Mucosa of descending colon (tissue), 3 donors: ENCODE data around the gene DYNLT2B. TPM values are rescaled to one million over a fixed set of nuclear protein-coding genes. Genes with fewer than 3 reads are reported as not detected.
"Not testable (repeated sequence)": the region's sequence is repeated elsewhere in the genome, so short reads cannot be mapped to it uniquely, and the experiment has no call there.

Experiments
- ATAC-seq: fragments of 200-7000 bp; cut with Tn5 transposase; one replicate; pipeline ENCODE4 v1.9.1; 2020; ENCODE audit warnings: mild to moderate bottlenecking, moderate library complexity
- DNase-seq, 3 donors: peaks; one replicate each; pipeline ENCODE4 v3.0.0-alpha.2; 2020
- H3K36me3 ChIP-seq: fragments of 200-600 bp; one replicate; pipeline ENCODE4 v1.8.0; 2021; ENCODE audit warnings: low read depth, mild to moderate bottlenecking
- H3K4me1 ChIP-seq: fragments of 200-600 bp; one replicate; pipeline ENCODE4 v1.8.0; 2021; ENCODE audit warnings: low read depth, mild to moderate bottlenecking
- H3K4me3 ChIP-seq: fragments of 200-600 bp; one replicate; pipeline ENCODE4 v1.8.0; 2021; ENCODE audit warnings: mild to moderate bottlenecking
- H3K9me3 ChIP-seq: fragments of 200-600 bp; one replicate; pipeline ENCODE4 v1.8.0; 2021; ENCODE audit warnings: mild to moderate bottlenecking
- CTCF ChIP-seq: fragments of 200-600 bp; IDR thresholded peaks from one replicate; pipeline ENCODE4 v1.8.0; 2022; ENCODE audit warnings: antibody characterized with exemption, mild to moderate bottlenecking
- intact Hi-C, 2 donors: fragments of 100-400 bp; cut with DNase I in 1 of 2; cut with micrococcal nuclease in 1 of 2; formaldehyde crosslinking; loops; one replicate each; pipeline versions ENCODE4 v1.11.0 to v1.11.1; 2022; cut with DNase I, micrococcal nuclease
- total RNA-seq, 3 donors: library from RNA; stranded (reverse); fragmentation: NEBNext Ultra II Directional in 2 of 3; extraction: Animal tissue kit (Norgen Biotek cat#: 25700) in 2 of 3; gene quantifications; one replicate each; pipeline versions ENCODE4 v1.2.1 to v1.2.4, GENCODE V29; 2021 to 2023
- donor health status: DM: no; HTN: no; CAD: no; lungs with moderate emphysema.
- donor health status: DM: no; HTN: no; CAD: no.
- donor health status: DM: no; HTN: yes; CAD: no.

Gene DYNLT2B
- total RNA-seq, 3 donors from 2014 or later: 0.64 to 5.2 (median 2.3) TPM

DNA sequence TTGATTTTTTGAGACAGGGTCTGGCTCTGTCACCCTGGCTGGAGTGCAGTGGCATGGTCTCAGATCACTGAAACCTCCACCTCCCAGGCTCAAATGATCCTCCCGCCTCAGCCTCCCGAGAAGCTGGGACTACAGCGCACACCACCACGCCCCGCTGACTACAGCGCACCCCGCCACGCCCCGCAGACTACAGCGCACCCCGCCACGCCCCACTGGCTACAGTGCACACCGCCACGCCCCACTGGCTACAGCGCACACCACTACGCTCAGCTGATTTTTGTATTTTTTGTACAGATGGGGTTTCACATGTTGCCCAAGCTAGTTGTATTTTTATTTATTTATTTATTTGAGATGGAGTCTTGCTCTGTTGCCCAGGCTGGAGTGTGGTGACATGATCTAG is 66.1 kb downstream of the DYNLT2B start:
- intact Hi-C loops: loop anchor here in 1 of 2 donors (10.0 kb wide), 1 partner anchor 263 kb away; the partner anchor contains the start of gene SMCO1
- ATAC-seq: peak; percentile 48

DNA sequence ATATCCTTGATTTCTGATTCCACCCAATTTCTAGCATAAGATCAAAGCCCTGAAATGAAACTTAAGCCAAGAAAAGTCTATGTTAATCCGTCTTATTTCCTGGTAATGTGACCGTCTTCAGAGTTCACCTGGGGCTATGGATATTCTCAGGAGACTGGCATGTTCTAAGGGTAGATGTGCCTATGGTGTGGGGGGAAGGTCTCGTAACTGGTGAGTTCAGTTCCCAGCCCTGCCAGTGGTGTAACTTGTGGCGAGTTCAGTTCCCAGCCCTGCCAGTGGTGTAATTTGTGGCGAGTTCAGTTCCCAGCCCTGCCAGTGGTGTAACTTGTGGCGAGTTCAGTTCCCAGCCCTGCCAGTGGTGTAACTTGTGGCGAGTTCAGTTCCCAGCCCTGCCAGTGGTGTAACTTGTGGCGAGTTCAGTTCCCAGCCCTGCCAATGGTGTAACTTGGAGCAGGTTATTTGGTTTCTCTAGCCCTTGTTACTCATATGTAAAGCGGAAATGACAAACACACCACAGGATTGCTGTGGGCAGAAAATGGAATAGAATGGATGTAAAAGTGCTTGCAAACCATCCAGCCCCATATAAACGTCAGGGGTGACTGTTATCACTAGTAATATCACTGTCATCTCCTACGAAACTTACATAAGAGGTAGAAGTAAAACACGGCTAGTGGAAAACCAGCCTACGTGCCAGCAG is 71.3 kb downstream of the DYNLT2B start:
- DNase-seq (no peak), ATAC-seq (no peak)
- H3K4me3 ChIP-seq: no peak overlapping the region
- peaks cover 2% of the 10 kb centered on the region for H3K36me3 ChIP-seq
- H3K4me1 ChIP-seq: no peaks in the 10 kb centered on the region
- intact Hi-C loops: no loop called here
- no peak for TF ChIP-seq CTCF
- H3K9me3 ChIP-seq: no peaks in the 10 kb centered on the region

More for the DNA sequence above, 66.1 kb downstream of the DYNLT2B start:
- DNase-seq: no peak
- Histone ChIP-seq H3K9me3 (no peaks in the 10 kb centered on the region), H3K4me1 (peaks cover 10% of the 10 kb centered on the region), H3K36me3 (no peaks in the 10 kb centered on the region), H3K4me3 (no peak overlapping the region)
- TF ChIP-seq CTCF: no peak

GRCh38 chr3:196244166-196244565 is 73.9 kb downstream of the DYNLT2B start:
- intact Hi-C loops, H3K9me3 ChIP-seq, DNase-seq, H3K4me1 ChIP-seq, H3K36me3 ChIP-seq, H3K4me3 ChIP-seq, ATAC-seq: not testable (repeated sequence)

GRCh38 chr3:196241704-196242103 is 76.3 kb downstream of the DYNLT2B start:
- no peaks in the 10 kb centered on the region for H3K9me3 ChIP-seq
- ATAC-seq (no peak), DNase-seq (no peak)
- no peaks in the 10 kb centered on the region for H3K4me1 ChIP-seq
- TF ChIP-seq CTCF: no peak
- peaks cover 2% of the 10 kb centered on the region for H3K36me3 ChIP-seq
- intact Hi-C loops: no loop called here
- H3K4me3 ChIP-seq: no peak overlapping the region

Other genes starting within 250 kb of the DYNLT2B start
- gene TFRC, start 236.2 kb downstream of the DYNLT2B start, total RNA-seq: 100 to 1,000 TPM; 119 to 225 (median 167) TPM
- not detected for gene ZDHHC19, start 106.8 kb downstream of the DYNLT2B start, total RNA-seq
- gene SLC51A, start 101.7 kb downstream of the DYNLT2B start, total RNA-seq: 100 to 1,000 TPM in 1 of 3 donors, 10 to 100 TPM in 2; 16.4 to 135 (median 22.9) TPM
- gene PCYT1A, start 30.5 kb downstream of the DYNLT2B start, total RNA-seq: 10 to 100 TPM; 60.2 to 65.2 (median 60.4) TPM
- not detected for gene TM4SF19, start 20.1 kb upstream of the DYNLT2B start, total RNA-seq
- 10 to 100 TPM; 23.1 to 74.8 (median 43.9) TPM for gene UBXN7, start 114.2 kb upstream of the DYNLT2B start, total RNA-seq
- gene RNF168, start 185.5 kb upstream of the DYNLT2B start, total RNA-seq: 10 to 100 TPM; 23.7 to 29.2 (median 24.9) TPM
- gene SMCO1, start 197.1 kb upstream of the DYNLT2B start, total RNA-seq: not detected